Measurements from ENCODE around the gene CES2.
"Not testable (repeated sequence)": the region's sequence is repeated elsewhere in the genome, so short reads cannot be mapped to it uniquely, and the experiment has no call there.

The CES2 gene

DNA sequence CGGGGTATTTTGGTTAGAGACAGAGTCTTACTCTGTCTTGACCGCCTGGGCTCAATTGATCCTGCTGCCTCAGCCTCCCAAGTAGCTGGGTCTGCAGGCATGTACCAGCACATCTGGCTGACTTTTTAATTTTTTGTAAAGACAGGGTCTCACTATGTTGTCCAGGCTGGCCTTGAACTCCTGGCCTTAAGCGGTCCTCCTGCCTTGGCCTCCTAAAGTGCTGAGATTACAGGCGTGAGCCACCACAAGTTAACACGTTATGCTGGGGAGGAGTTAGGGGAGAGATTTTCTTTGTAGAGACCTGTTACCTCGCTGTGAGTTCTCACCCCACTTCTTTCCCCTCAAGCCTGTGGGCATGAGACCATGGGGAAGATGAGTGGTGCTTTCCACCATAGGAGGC is 51.2 kb downstream of the CES2 start:
- Histone ChIP-seq H3K4me3 (ENCODE audit: low read depth, low read length) (no peak overlapping the region), H3K9me3 (ENCODE audit: control insufficient read depth, insufficient read depth, low read depth, low read length) (no peaks in the 10 kb centered on the region), H3K4me1 (ENCODE audit: control insufficient read depth, insufficient read depth, low read length) (no peaks in the 10 kb centered on the region), H3K27ac (ENCODE audit: extremely low read depth, low read depth, low read length) (no peak overlapping the region), H3K36me3 (ENCODE audit: control insufficient read depth in 2 of 2, insufficient read depth in 1 of 2, low read length in 2 of 2) (no peaks in the 10 kb centered on the region)
- POLR2A ChIA-PET = no interaction called here
- CTCF ChIA-PET = interaction anchor here (0.6 to 1.4 kb wide), 5 partner anchors 32 to 1807 kb away, joined by 3 to 7 read pairs (median 3); partner anchors contain the start of gene B3GNT9
- TF ChIP-seq ZFP69B (tag by site-specific recombination; IDR thresholded peaks at IDR 0.05) (no peak), ZNF121 (tag by site-specific recombination; IDR thresholded peaks at IDR 0.05) (peak; percentile 61; the same call in 1 of the 2 replicates)

DNA sequence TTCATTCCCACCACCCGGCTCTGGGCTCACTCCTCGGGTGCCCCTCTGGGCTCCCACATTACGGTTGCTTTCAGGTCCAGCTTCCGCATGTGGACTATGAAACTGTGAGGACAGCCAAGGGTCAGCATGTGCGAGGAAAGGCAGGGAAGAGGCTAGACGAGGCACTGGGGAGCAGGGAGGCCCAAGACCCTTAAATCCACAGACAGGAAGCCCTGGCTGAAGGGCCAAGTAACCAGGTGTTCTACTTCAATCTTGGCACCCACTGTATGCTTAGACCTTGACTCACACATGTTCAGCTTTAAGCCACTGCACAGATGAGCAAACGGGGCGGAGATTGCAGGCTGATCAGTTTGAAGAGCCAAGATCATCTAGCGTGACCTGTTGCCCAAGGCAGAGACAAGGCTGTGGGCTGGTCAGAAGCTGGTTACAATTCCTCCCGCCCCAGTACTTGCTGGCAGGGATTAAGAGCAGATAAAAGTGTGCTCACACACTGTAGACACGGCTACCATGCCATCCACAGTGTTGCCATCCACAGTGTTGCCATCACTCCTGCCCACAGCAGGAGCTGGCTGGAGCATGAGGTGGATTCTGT is 53.0 kb downstream of the CES2 start, which contains the start of gene CES4A:
Gene CES4A, plus strand, starts transcription at position 393 of the 592 bp plus-strand sequence. Its CDS starts 184 bp downstream, at position 577.
- Histone ChIP-seq H3K36me3 (ENCODE audit: control insufficient read depth in 2 of 2, insufficient read depth in 1 of 2, low read length in 2 of 2) (no peaks in the 10 kb centered on the region), H3K4me1 (ENCODE audit: control insufficient read depth, insufficient read depth, low read length) (no peaks in the 10 kb centered on the region), H3K9me3 (ENCODE audit: control insufficient read depth, insufficient read depth, low read depth, low read length) (no peaks in the 10 kb centered on the region), H3K4me3 (ENCODE audit: low read depth, low read length) (no peak within 1 kb of the TSS), H3K27ac (ENCODE audit: extremely low read depth, low read depth, low read length) (no peak within 1 kb of the TSS; the same call in 1 of the 2 replicates)
- ChIA-PET CTCF (interaction anchor here (0.7 to 1.0 kb wide), 2 partner anchors 27 to 409 kb away, joined by 3 read pairs; partner anchors contain the start of gene CES3), POLR2A (no interaction called here)
- peak; percentile 59 for TF ChIP-seq SCRT2 (tag by site-specific recombination; IDR thresholded peaks at IDR 0.05)
- TF ChIP-seq, protein P1, sequence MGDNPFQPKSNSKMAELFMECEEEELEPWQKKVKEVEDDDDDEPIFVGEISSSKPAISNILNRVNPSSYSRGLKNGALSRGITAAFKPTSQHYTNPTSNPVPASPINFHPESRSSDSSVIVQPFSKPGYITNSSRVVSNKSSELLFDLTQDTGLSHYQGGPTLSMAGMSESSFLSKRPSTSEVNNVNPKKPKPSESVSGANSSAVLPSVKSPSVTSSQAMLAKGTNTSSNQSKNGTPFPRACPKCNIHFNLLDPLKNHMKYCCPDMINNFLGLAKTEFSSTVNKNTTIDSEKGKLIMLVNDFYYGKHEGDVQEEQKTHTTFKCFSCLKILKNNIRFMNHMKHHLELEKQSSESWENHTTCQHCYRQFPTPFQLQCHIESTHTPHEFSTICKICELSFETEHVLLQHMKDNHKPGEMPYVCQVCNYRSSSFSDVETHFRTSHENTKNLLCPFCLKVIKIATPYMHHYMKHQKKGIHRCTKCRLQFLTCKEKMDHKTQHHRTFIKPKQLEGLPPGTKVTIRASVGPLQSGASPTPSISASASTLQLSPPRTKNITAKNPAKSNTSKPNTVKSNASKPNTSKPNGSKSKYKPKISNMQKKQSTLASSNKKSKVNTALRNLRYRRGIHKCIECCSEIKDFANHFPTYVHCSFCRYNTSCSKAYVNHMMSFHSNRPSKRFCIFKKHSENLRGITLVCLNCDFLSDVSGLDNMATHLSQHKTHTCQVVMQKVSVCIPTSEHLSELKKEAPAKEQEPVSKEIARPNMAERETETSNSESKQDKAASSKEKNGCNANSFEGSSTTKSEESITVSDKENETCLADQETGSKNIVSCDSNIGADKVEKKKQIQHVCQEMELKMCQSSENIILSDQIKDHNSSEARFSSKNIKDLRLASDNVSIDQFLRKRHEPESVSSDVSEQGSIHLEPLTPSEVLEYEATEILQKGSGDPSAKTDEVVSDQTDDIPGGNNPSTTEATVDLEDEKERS (tag by site-specific recombination; IDR thresholded peaks at IDR 0.05) = no peak

DNA sequence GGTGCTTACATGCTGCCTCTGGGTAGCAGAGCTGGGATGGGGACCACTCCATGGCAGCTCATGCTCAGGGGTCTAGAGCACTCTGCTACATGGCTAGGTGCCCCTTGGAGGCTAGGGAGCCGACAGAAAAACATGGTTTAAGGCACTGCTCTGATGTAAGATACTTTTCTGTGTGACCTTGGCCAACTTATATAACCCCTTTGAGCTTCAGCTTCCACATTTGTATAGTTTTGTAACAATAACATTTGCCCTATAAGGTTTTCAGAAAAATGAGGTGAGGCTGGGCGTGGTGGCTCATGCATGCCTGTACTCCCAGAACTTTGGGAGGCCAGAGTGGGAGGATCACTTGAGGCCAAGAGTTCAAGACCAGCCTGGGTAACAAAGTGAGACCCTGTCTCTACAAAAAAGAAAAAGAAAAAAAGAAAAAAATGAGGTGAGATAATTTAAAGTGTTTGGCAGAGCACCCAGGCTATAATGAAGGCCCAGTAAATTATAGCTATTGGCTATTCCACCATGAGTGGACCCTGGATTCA is 56.3 kb downstream of the CES2 start:
- H3K4me1 ChIP-seq (ENCODE audit: control insufficient read depth, insufficient read depth, low read length) = no peaks in the 10 kb centered on the region
- TF ChIP-seq, protein P2, sequence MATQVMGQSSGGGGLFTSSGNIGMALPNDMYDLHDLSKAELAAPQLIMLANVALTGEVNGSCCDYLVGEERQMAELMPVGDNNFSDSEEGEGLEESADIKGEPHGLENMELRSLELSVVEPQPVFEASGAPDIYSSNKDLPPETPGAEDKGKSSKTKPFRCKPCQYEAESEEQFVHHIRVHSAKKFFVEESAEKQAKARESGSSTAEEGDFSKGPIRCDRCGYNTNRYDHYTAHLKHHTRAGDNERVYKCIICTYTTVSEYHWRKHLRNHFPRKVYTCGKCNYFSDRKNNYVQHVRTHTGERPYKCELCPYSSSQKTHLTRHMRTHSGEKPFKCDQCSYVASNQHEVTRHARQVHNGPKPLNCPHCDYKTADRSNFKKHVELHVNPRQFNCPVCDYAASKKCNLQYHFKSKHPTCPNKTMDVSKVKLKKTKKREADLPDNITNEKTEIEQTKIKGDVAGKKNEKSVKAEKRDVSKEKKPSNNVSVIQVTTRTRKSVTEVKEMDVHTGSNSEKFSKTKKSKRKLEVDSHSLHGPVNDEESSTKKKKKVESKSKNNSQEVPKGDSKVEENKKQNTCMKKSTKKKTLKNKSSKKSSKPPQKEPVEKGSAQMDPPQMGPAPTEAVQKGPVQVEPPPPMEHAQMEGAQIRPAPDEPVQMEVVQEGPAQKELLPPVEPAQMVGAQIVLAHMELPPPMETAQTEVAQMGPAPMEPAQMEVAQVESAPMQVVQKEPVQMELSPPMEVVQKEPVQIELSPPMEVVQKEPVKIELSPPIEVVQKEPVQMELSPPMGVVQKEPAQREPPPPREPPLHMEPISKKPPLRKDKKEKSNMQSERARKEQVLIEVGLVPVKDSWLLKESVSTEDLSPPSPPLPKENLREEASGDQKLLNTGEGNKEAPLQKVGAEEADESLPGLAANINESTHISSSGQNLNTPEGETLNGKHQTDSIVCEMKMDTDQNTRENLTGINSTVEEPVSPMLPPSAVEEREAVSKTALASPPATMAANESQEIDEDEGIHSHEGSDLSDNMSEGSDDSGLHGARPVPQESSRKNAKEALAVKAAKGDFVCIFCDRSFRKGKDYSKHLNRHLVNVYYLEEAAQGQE (tag by site-specific recombination; IDR thresholded peaks at IDR 0.05) = no peak
- TF ChIP-seq, protein P3, sequence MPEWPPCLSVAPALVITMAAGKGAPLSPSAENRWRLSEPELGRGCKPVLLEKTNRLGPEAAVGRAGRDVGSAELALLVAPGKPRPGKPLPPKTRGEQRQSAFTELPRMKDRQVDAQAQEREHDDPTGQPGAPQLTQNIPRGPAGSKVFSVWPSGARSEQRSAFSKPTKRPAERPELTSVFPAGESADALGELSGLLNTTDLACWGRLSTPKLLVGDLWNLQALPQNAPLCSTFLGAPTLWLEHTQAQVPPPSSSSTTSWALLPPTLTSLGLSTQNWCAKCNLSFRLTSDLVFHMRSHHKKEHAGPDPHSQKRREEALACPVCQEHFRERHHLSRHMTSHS (tag by site-specific recombination; IDR thresholded peaks at IDR 0.05) = no peak
- TF ChIP-seq ZNF544 (tag by site-specific recombination; IDR thresholded peaks at IDR 0.05) (no peak), IKZF3 (tag by site-specific recombination; IDR thresholded peaks at IDR 0.05) (no peak), ZNF777 (tag by site-specific recombination; IDR thresholded peaks at IDR 0.05; ENCODE audit: borderline replicate concordance) (no peak), ZFP37 (tag by site-specific recombination; IDR thresholded peaks at IDR 0.05) (no peak), ZBTB17 (tag by site-specific recombination; IDR thresholded peaks at IDR 0.05) (no peak), ZNF146 (tag by site-specific recombination; IDR thresholded peaks at IDR 0.05) (no peak)
- H3K4me3 ChIP-seq (ENCODE audit: low read depth, low read length) = no peak overlapping the region
- ChIA-PET CTCF (interaction anchor here (0.6 to 1.5 kb wide), 9 partner anchors 14 to 289 kb away, joined by 4 to 7 read pairs (median 5); partner anchors contain the start of gene CES3), POLR2A (no interaction called here)
- H3K36me3 ChIP-seq (ENCODE audit: control insufficient read depth in 2 of 2, insufficient read depth in 1 of 2, low read length in 2 of 2) = no peaks in the 10 kb centered on the region
- no peak overlapping the region for H3K27ac ChIP-seq (ENCODE audit: extremely low read depth, low read depth, low read length)
- no peaks in the 10 kb centered on the region for H3K9me3 ChIP-seq (ENCODE audit: control insufficient read depth, insufficient read depth, low read depth, low read length)

DNA sequence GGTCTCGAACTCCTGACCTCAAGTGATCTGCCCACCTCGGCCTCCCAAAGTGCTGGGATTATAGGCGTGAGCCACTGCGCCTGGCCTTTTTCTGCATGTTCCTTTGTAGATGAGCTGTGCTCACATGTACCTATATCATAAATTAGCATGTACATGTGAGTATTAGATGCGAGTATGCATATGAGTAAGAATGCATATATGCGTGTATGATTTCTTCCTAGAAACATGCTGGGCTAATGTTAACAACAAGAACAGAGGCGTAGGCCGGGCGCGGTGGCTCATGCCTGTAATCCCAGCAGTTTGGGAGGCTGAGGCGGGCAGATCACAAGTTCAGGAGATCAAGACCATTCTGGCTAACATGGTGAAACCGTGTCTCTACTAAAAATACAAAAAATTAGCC is 58.2 kb downstream of the CES2 start:
- H3K27ac ChIP-seq (ENCODE audit: extremely low read depth, low read depth, low read length); H3K4me3 ChIP-seq (ENCODE audit: low read depth, low read length); H3K4me1 ChIP-seq (ENCODE audit: control insufficient read depth, insufficient read depth, low read length); POLR2A ChIA-PET; H3K36me3 ChIP-seq (ENCODE audit: control insufficient read depth in 2 of 2, insufficient read depth in 1 of 2, low read length in 2 of 2); H3K9me3 ChIP-seq (ENCODE audit: control insufficient read depth, insufficient read depth, low read depth, low read length): not testable (repeated sequence)
- CTCF ChIA-PET = interaction anchor here (1.4 kb wide), 1 partner anchor 15 kb away, joined by 8 read pairs; no protein-coding TSS in a partner anchor

All from HEK293 (cell line).